Measurements from ENCODE around the gene C16orf92. TPM values are rescaled to one million over a fixed set of nuclear protein-coding genes. Genes with fewer than 3 reads are reported as not detected.
"Not testable (repeated sequence)": the region's sequence is repeated elsewhere in the genome, so short reads cannot be mapped to it uniquely, and the experiment has no call there.

C16orf92 gene
- total RNA-seq, 1 experiment from 2014 or later: not detected

DNA sequence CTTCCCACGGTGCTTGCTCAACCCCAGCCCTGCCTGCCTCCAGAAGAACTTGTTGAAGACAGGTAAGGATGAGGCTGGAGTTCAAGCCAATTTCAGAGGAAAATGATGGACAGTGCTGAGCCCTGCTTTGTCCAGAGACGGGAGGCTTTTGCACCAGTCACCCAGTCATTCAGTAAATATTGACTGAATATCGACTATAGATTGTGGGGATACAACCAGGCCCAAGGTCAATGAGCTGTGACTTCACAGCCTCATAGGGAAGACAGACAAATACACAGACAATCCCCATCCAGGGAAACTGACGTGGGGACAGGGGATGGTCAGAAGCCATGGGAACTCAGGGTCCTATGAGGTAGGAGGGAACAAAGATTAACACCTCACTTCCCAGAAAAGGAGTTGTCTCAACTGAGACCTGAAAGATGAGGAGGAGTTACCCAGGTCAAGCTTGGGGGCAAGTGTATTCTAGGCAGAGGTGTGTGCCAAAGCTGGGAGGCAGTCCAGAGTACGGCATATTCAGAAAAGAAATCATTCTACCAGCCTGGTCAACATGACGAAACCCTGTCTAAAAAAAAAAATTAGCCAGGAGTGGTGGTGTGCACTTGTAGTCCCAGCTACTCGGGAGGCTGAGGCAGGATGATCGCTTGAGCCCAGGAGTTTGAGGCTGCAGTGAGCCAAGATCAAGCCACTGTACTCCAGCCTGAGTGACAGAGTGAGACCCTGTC, 6.3 kb upstream of the C16orf92 start:
- intact Hi-C loops (cut with micrococcal nuclease; ENCODE audit: unreplicated experiment): no loop called here
- no peaks in the 10 kb centered on the region for H3K9me3 ChIP-seq (ENCODE audit: insufficient read depth, low read depth)
- no peaks in the 10 kb centered on the region for H3K9me2 ChIP-seq (ENCODE audit: insufficient read depth)
- H3K79me2 ChIP-seq (ENCODE audit: low read depth): no peaks in the 10 kb centered on the region
- no peak overlapping the region for H3K27ac ChIP-seq
- no peaks in the 10 kb centered on the region for H3K36me3 ChIP-seq (ENCODE audit: low read depth)
- DNase-seq: no peak
- POLR2A ChIA-PET (ENCODE audit: unreplicated experiment): no interaction called here
- no TSS peak for BruUV-seq (replicated peaks)
- no peaks in the 10 kb centered on the region; the same call in 1 of the 2 replicates for H3K4me1 ChIP-seq (replicated peaks; ENCODE audit: insufficient read depth)
- H3K4me2 ChIP-seq: no peak overlapping the region
- peaks cover 2% of the 10 kb centered on the region; the same call in 1 of the 2 replicates for H3K27me3 ChIP-seq (ENCODE audit: insufficient read depth, low read depth)
- H3K4me3 ChIP-seq: no peak overlapping the region
- CTCF ChIA-PET: interaction anchor here (0.6 to 0.8 kb wide), 2 partner anchors 38 to 149 kb away, joined by 3 to 5 read pairs; no protein-coding TSS in a partner anchor
- no peak overlapping the region for H2AFZ ChIP-seq
- peaks cover 13% of the 10 kb centered on the region for H3F3A ChIP-seq (ENCODE audit: insufficient read depth, low read depth)
- no peaks in the 10 kb centered on the region for H4K20me1 ChIP-seq (ENCODE audit: insufficient read depth)
- TF ChIP-seq EZH2 (IDR thresholded peaks at IDR 0.05; ENCODE audit: low read depth): no peak
- TF ChIP-seq, protein P1, sequence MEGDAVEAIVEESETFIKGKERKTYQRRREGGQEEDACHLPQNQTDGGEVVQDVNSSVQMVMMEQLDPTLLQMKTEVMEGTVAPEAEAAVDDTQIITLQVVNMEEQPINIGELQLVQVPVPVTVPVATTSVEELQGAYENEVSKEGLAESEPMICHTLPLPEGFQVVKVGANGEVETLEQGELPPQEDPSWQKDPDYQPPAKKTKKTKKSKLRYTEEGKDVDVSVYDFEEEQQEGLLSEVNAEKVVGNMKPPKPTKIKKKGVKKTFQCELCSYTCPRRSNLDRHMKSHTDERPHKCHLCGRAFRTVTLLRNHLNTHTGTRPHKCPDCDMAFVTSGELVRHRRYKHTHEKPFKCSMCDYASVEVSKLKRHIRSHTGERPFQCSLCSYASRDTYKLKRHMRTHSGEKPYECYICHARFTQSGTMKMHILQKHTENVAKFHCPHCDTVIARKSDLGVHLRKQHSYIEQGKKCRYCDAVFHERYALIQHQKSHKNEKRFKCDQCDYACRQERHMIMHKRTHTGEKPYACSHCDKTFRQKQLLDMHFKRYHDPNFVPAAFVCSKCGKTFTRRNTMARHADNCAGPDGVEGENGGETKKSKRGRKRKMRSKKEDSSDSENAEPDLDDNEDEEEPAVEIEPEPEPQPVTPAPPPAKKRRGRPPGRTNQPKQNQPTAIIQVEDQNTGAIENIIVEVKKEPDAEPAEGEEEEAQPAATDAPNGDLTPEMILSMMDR (conservative IDR thresholded peaks at IDR 0.05): no peak

GRCh38 chr16:30017277-30017656, 5.7 kb upstream of the C16orf92 start:
- H3K9me2 ChIP-seq (ENCODE audit: insufficient read depth): no peaks in the 10 kb centered on the region
- no peak for DNase-seq
- H2AFZ ChIP-seq: no peak overlapping the region
- H3K27ac ChIP-seq: no peak overlapping the region
- no peak overlapping the region for H3K4me3 ChIP-seq
- no peaks in the 10 kb centered on the region for H3K9me3 ChIP-seq (ENCODE audit: insufficient read depth, low read depth)
- CTCF ChIA-PET: interaction anchor here (0.6 to 0.8 kb wide), 3 partner anchors 39 to 169 kb away, joined by 3 to 6 read pairs (median 5); no protein-coding TSS in a partner anchor
- H4K20me1 ChIP-seq (ENCODE audit: insufficient read depth): no peaks in the 10 kb centered on the region
- H3F3A ChIP-seq (ENCODE audit: insufficient read depth, low read depth): peaks cover 13% of the 10 kb centered on the region
- intact Hi-C loops (cut with micrococcal nuclease; ENCODE audit: unreplicated experiment): no loop called here
- no peak overlapping the region for H3K4me2 ChIP-seq
- BruUV-seq (replicated peaks): no TSS peak
- H3K4me1 ChIP-seq (replicated peaks; ENCODE audit: insufficient read depth): no peaks in the 10 kb centered on the region; the same call in 1 of the 2 replicates
- no peaks in the 10 kb centered on the region for H3K79me2 ChIP-seq (ENCODE audit: low read depth)
- TF ChIP-seq, protein P1 (conservative IDR thresholded peaks at IDR 0.05): no peak
- TF ChIP-seq EZH2 (IDR thresholded peaks at IDR 0.05; ENCODE audit: low read depth): no peak
- POLR2A ChIA-PET (ENCODE audit: unreplicated experiment): no interaction called here
- H3K27me3 ChIP-seq (ENCODE audit: insufficient read depth, low read depth): no peaks in the 10 kb centered on the region
- H3K36me3 ChIP-seq (ENCODE audit: low read depth): no peaks in the 10 kb centered on the region

GRCh38 chr16:30017937-30018336, 5.1 kb upstream of the C16orf92 start:
- H3K27ac ChIP-seq; DNase-seq; H3K79me2 ChIP-seq (ENCODE audit: low read depth); H3K9me3 ChIP-seq (ENCODE audit: insufficient read depth, low read depth); H3K36me3 ChIP-seq (ENCODE audit: low read depth); BruUV-seq (replicated peaks); H3K9me2 ChIP-seq (ENCODE audit: insufficient read depth); H3K27me3 ChIP-seq (ENCODE audit: insufficient read depth, low read depth); H4K20me1 ChIP-seq (ENCODE audit: insufficient read depth); POLR2A ChIA-PET (ENCODE audit: unreplicated experiment); H3K4me2 ChIP-seq; H3K4me3 ChIP-seq; H3K4me1 ChIP-seq (replicated peaks; ENCODE audit: insufficient read depth); H2AFZ ChIP-seq; intact Hi-C loops (cut with micrococcal nuclease; ENCODE audit: unreplicated experiment): not testable (repeated sequence)
- H3F3A ChIP-seq (ENCODE audit: insufficient read depth, low read depth): peaks cover 13% of the 10 kb centered on the region
- CTCF ChIA-PET: interaction anchor here (0.6 to 0.8 kb wide), 3 partner anchors 39 to 415 kb away, joined by 3 to 6 read pairs (median 5); no protein-coding TSS in a partner anchor
